H1 (cell line): Measurements from ENCODE around the gene DAGLA. TPM values are rescaled to one million over a fixed set of nuclear protein-coding genes. Genes with fewer than 3 reads are reported as not detected.

Experiments
- CTCF ChIA-PET: fragments of 300-600 bp; sonication (Branson Sonifier 250); formaldehyde crosslinking; loops from one replicate; lab custom pipeline; 2021; ENCODE audit not compliant: partially characterized antibody; lab: Charles Lee
- POLR2A ChIA-PET: fragments of 300-600 bp; sonication (Branson Sonifier 250); formaldehyde crosslinking; loops from one replicate; lab custom pipeline; 2021; ENCODE audit warnings: inconsistent platforms; ENCODE audit not compliant: partially characterized antibody; lab: Charles Lee
- DNase-seq, 2 experiments: peaks; one replicate each; pipeline versions ENCODE4 v3.0.0 to v3.0.0-alpha.2; 2010 to 2022; ENCODE audit warnings: low spot score in 2 of 2, low read depth in 1 of 2, mixed read lengths in 1 of 2
- FAIRE-seq: peaks from 2 replicates; lab custom pipeline; 2011; peaks lifted over from hg19 to GRCh38; lab: Jason Lieb, UNC
- H2AFZ ChIP-seq: 2 replicates; pipeline ENCODE4 v1.8.1; 2012; ENCODE audit warnings: low read length, inconsistent platforms
- H2AK5ac ChIP-seq: 2 replicates; pipeline ENCODE4 v1.6.1; 2013; ENCODE audit warnings: low read depth, low read length
- H2BK120ac ChIP-seq: replicated peaks from 2 replicates; pipeline ENCODE3; 2013; ENCODE audit warnings: low read depth, low read length, inconsistent platforms
- H2BK12ac ChIP-seq: 2 replicates; pipeline ENCODE4 v1.6.1; 2013; ENCODE audit warnings: low read depth, low read length
- H2BK15ac ChIP-seq: 2 replicates; pipeline ENCODE4 v1.6.1; 2013; ENCODE audit warnings: low read length
- H2BK20ac ChIP-seq: 2 replicates; pipeline ENCODE4 v1.6.1; 2013; ENCODE audit warnings: low read length
- H2BK5ac ChIP-seq: 2 replicates; pipeline ENCODE4 v1.6.1; 2013; ENCODE audit warnings: low read depth, low read length
- H3K14ac ChIP-seq: 2 replicates; pipeline ENCODE4 v1.6.1; 2013; ENCODE audit warnings: inconsistent platforms; ENCODE audit not compliant: insufficient read length
- H3K18ac ChIP-seq: 2 replicates; pipeline ENCODE4 v1.6.1; 2013; ENCODE audit warnings: low read length; ENCODE audit errors: extremely low read depth
- H3K23ac ChIP-seq: 2 replicates; pipeline ENCODE4 v1.6.1; 2013; ENCODE audit warnings: inconsistent platforms; ENCODE audit not compliant: insufficient read length
- H3K23me2 ChIP-seq: 2 replicates; pipeline ENCODE4 v1.6.1; 2013; ENCODE audit warnings: low read depth, low read length
- H3K27ac ChIP-seq: 2 replicates; pipeline ENCODE4 v1.6.1; 2011; ENCODE audit warnings: low read depth, low read length, inconsistent platforms
- H3K27me3 ChIP-seq, 4 experiments: replicated peaks in 1 of 4; 1 replicate in 1 of 4; 2 replicates in 3 of 4; pipeline versions ENCODE4 v1.6.1 to v1.8.1; 2011 to 2013; ENCODE audit warnings: low read length in 3 of 4, mild to moderate bottlenecking in 3 of 4, inconsistent platforms in 2 of 4, mixed read lengths in 2 of 4, moderate library complexity in 1 of 4; ENCODE audit not compliant: control insufficient read depth in 3 of 4, insufficient read depth in 3 of 4; ENCODE audit errors: extremely low read depth in 1 of 4
- H3K36me3 ChIP-seq, 4 experiments: 2 replicates each; pipeline versions ENCODE4 v1.6.1 to v1.8.1; 2011 to 2013; ENCODE audit warnings: mild to moderate bottlenecking in 4 of 4, low read length in 3 of 4, moderate library complexity in 2 of 4, control low read depth in 1 of 4, inconsistent platforms in 1 of 4; ENCODE audit not compliant: insufficient read depth in 4 of 4, control insufficient read depth in 2 of 4
- H3K4ac ChIP-seq: replicated peaks from 2 replicates; pipeline ENCODE3; 2013; ENCODE audit warnings: low read length, low read depth, mixed read lengths, inconsistent platforms; ENCODE audit not compliant: insufficient read length
- H3K4me1 ChIP-seq, 4 experiments: replicated peaks in 1 of 4; 1 replicate in 1 of 4; 2 replicates in 3 of 4; pipeline versions ENCODE4 v1.6.1 to v1.8.1; 2011 to 2013; ENCODE audit warnings: low read length in 3 of 4, inconsistent platforms in 2 of 4, mixed read lengths in 1 of 4; ENCODE audit not compliant: insufficient read depth in 4 of 4, control insufficient read depth in 3 of 4
- H3K4me2 ChIP-seq, 2 experiments: 2 replicates each; pipeline versions ENCODE4 v1.6.1 to v1.8.1; 2011 to 2013; ENCODE audit warnings: low read depth in 2 of 2, low read length in 2 of 2, control low read depth in 1 of 2, inconsistent platforms in 1 of 2, mild to moderate bottlenecking in 1 of 2; ENCODE audit not compliant: insufficient read depth in 1 of 2
- H3K4me3 ChIP-seq, 4 experiments: fragments of 200-600, 300-600 bp in 1 of 4; sonication (generic), shearing (Covaris generic), sonication (Bioruptor Twin) in 1 of 4; 2 replicates each; pipeline versions ENCODE4 v1.5.1 to v1.8.1; 2011 to 2016; ENCODE audit warnings: low read length in 4 of 4, low read depth in 3 of 4, control low read depth in 2 of 4, inconsistent platforms in 2 of 4, mild to moderate bottlenecking in 2 of 4, mixed read lengths in 1 of 4, moderate library complexity in 1 of 4; ENCODE audit not compliant: insufficient read depth in 2 of 4; ENCODE audit errors: extremely low read depth in 1 of 4
- H3K56ac ChIP-seq: replicated peaks from 2 replicates; pipeline ENCODE3; 2013; ENCODE audit warnings: low read depth, mild to moderate bottlenecking, mixed read lengths, low read length, inconsistent platforms; ENCODE audit not compliant: insufficient read length
- H3K79me1 ChIP-seq: 2 replicates; pipeline ENCODE4 v1.6.1; 2013; ENCODE audit warnings: low read depth, low read length, control low read depth
- H3K79me2 ChIP-seq, 2 experiments: 2 replicates each; pipeline versions ENCODE4 v1.6.1 to v1.8.1; 2012 to 2013; ENCODE audit warnings: low read length in 2 of 2, mild to moderate bottlenecking in 2 of 2, inconsistent platforms in 1 of 2; ENCODE audit not compliant: insufficient read depth in 2 of 2, control insufficient read depth in 1 of 2
- H3K9ac ChIP-seq, 4 experiments: replicated peaks in 1 of 4; 1 replicate in 1 of 4; 2 replicates in 3 of 4; pipeline versions ENCODE4 v1.6.1 to v1.8.1; 2011 to 2013; ENCODE audit warnings: low read depth in 3 of 4, low read length in 3 of 4, control low read depth in 2 of 4, mild to moderate bottlenecking in 2 of 4, moderate library complexity in 2 of 4, inconsistent platforms in 1 of 4; ENCODE audit errors: extremely low read depth in 1 of 4
- H3K9me3 ChIP-seq, 2 experiments: 2 replicates each; pipeline versions ENCODE4 v1.6.1 to v1.8.1; 2012 to 2013; ENCODE audit warnings: mild to moderate bottlenecking in 2 of 2, moderate library complexity in 2 of 2, control low read depth in 1 of 2, inconsistent platforms in 1 of 2, low read depth in 1 of 2, low read length in 1 of 2, mixed read lengths in 1 of 2; ENCODE audit not compliant: insufficient read depth in 2 of 2
- H4K20me1 ChIP-seq, 2 experiments: replicated peaks in 1 of 2; 2 replicates each; pipeline versions ENCODE3 to v1.8.1; 2011 to 2013; ENCODE audit warnings: inconsistent platforms in 2 of 2, low read length in 2 of 2, mild to moderate bottlenecking in 1 of 2; ENCODE audit not compliant: insufficient read depth in 2 of 2, control insufficient read depth in 1 of 2
- H4K5ac ChIP-seq: 2 replicates; pipeline ENCODE4 v1.6.1; 2013; ENCODE audit warnings: low read length, low read depth, mixed read lengths, inconsistent platforms; ENCODE audit not compliant: insufficient read length
- H4K8ac ChIP-seq: 2 replicates; pipeline ENCODE4 v1.8.0; 2013; ENCODE audit warnings: mild to moderate bottlenecking, moderate library complexity, low read length, inconsistent platforms; ENCODE audit not compliant: insufficient read depth; ENCODE audit errors: extremely low read depth
- H4K91ac ChIP-seq: replicated peaks from 2 replicates; pipeline ENCODE3; 2013; ENCODE audit warnings: low read length, mixed read lengths, inconsistent platforms; ENCODE audit not compliant: insufficient read length
- CEBPB ChIP-seq: IDR thresholded peaks from 2 replicates; pipeline ENCODE4 v1.6.1; 2012; ENCODE audit warnings: low read depth, low read length
- POLR2A ChIP-seq, 2 experiments: IDR thresholded peaks; 1 replicate in 1 of 2; 2 replicates in 1 of 2; pipeline ENCODE4 v1.6.1; 2011; ENCODE audit warnings: low read depth in 2 of 2, low read length in 2 of 2, mild to moderate bottlenecking in 2 of 2; ENCODE audit errors: control extremely low read depth in 1 of 2
- POLR2AphosphoS5 ChIP-seq: IDR thresholded peaks from 2 replicates; pipeline ENCODE4 v1.6.1; 2011; ENCODE audit warnings: low read depth, low read length
- RXRA ChIP-seq: IDR thresholded peaks from 2 replicates; pipeline ENCODE4 v1.6.1; 2011; ENCODE audit warnings: low read depth, mild to moderate bottlenecking, low read length, moderate library complexity; ENCODE audit not compliant: insufficient read depth
- WGBS, 2 experiments: shearing (Covaris generic) in 1 of 2; methylation state at CpG; one replicate each; pipeline versions ENCODE4 v1.1.6 to v1.1.7; 2013 to 2015; ENCODE audit warnings: low lambda C conversion rate in 2 of 2, mixed read lengths in 2 of 2, inconsistent platforms in 1 of 2, low coverage in 1 of 2, missing lambda C conversion rate in 1 of 2; ENCODE audit not compliant: insufficient replicate concordance in 2 of 2, insufficient coverage in 1 of 2, insufficient read length in 1 of 2; ENCODE audit errors: extremely low coverage in 1 of 2, missing lambda C conversion rate in 1 of 2; 5-methylcytosine and 5-hydroxymethylcytosine counted together
- polyA plus RNA-seq, 7 experiments: library from polyadenylated mRNA; depleted of rRNA in 3 of 7; stranded (reverse) in 5 of 7; unstranded in 2 of 7; fragments of >200 nt in 5 of 7; fragments of 200-250 nt in 2 of 7; gene quantifications; 1 replicate in 5 of 7; 2 replicates in 1 of 7; 4 replicates in 1 of 7; pipeline versions ENCODE4 v1.2.1 to v1.2.3, GENCODE V29; 2011 to 2013; ENCODE audit warnings: missing spikeins in 2 of 7, mixed read lengths in 2 of 7
- total RNA-seq: library from RNA; stranded (reverse); fragmentation: NEBNext Ultra II Directional; extraction: Animal tissue kit (Norgen Biotek cat#: 25700); gene quantifications from 2 replicates; pipeline ENCODE4 v1.2.1, GENCODE V29; 2021

The DAGLA gene
- total and polyA plus RNA-seq, 2 of the 8 experiments (the other 6 are each of a cell fraction or from before 2014, with no cell fraction given) = 3.6 to 6.6 TPM

DNA sequence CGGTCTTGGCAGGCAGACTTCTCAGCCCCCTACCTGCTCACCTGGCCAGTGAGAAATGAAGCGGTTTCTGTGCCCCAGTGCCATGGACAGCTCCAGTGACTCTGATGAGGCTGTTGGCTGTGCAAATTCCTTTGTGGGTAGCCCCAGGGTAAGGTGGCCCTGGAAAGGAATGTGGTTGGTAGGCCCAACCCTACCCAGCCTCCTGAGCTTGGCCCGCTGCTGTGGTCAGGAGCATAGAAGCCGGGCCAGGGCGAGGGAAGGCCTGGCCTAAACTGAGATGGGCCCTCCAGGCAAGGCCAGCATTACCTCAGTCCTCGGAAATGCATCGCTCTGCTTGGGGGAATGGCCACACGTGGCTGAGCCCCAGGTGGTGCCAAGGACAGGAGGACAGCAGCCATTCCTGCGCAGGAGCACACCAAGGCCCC is 16.9 kb downstream of the DAGLA start:
- Histone ChIP-seq H3K27ac (no peak overlapping the region), H3K23me2 (no peaks in the 10 kb centered on the region)
- 88% methylated on average over 9 of the region's 9 CpGs; no CpG with 5 or more reads in 1 of the 2 experiments for WGBS, 2 experiments
- no peak for FAIRE-seq
- TF ChIP-seq RXRA (no peak), POLR2AphosphoS5 (no peak), POLR2A (IDR thresholded peaks at IDR 0.05; ENCODE audit: control extremely low read depth in 1 of 2, low read depth in 2 of 2, low read length in 2 of 2) (no peak), CEBPB (no peak)
- TF ChIP-seq, all 59 proteins: peak for 0
- Histone ChIP-seq H3K9ac (no peak overlapping the region), H2BK12ac (peak overlapping the region; percentile 95; the same call in 1 of the 2 replicates), H3K4me3 (no peak overlapping the region), H3K14ac (no peak overlapping the region), H3K23ac (no peak overlapping the region), H3K79me2 (no peaks in the 10 kb centered on the region), H2BK20ac (peak overlapping the region; percentile 29; the same call in 1 of the 2 replicates), H3K56ac (no peak overlapping the region), H2BK5ac (peak overlapping the region; percentile 20; the same call in 1 of the 2 replicates), H3K18ac (peak overlapping the region; percentile 13), H2BK15ac (peak overlapping the region; percentile 97), H3K4me2 (no peak overlapping the region), H3K27me3 (peaks cover 0 to 3% (median 1%) of the 10 kb centered on the region in 4 experiments; a peak in 1 of 7 replicates), H3K36me3 (no peaks in the 10 kb centered on the region), H4K5ac (no peak overlapping the region), H4K8ac (no peak overlapping the region), H3K9me3 (no peaks in the 10 kb centered on the region), H2AFZ (no peak overlapping the region), H3K4ac (peak overlapping the region; percentile 44), H3K79me1 (no peaks in the 10 kb centered on the region), H4K91ac (peak overlapping the region; percentile 34), H4K20me1 (no peaks in the 10 kb centered on the region), H3K4me1 (peaks cover 9 to 34% (median 25%) of the 10 kb centered on the region in 4 experiments), H2BK120ac (no peak overlapping the region), H2AK5ac (peak overlapping the region; percentile 66; the same call in 1 of the 2 replicates)
- POLR2A ChIA-PET = interaction anchor here (1.0 to 1.1 kb wide), 2 partner anchors 11 to 29 kb away, joined by 3 to 4 read pairs; no protein-coding TSS in a partner anchor
- DNase-seq = no peak
- CTCF ChIA-PET = interaction anchor here (0.6 to 5.7 kb wide), 8 partner anchors 13 to 69 kb away, joined by 3 to 43 read pairs (median 4); no protein-coding TSS in a partner anchor
